Glutamatergic neuron (in vitro differentiated cells): Measurements from ENCODE around the gene PCGF3. TPM values are rescaled to one million over a fixed set of nuclear protein-coding genes. Genes with fewer than 3 reads are reported as not detected.

ENCODE experiments used
- DNase-seq: peaks from one replicate; pipeline ENCODE4 v3.0.0; 2022
- H3K27ac Mint-ChIP-seq: one replicate; pipeline ENCODE4 v1.8.0; 2020; ENCODE audit warnings: mild to moderate bottlenecking, mixed read lengths, inconsistent platforms; ENCODE audit not compliant: unreplicated experiment
- H3K27me3 Mint-ChIP-seq: one replicate; pipeline ENCODE4 v1.8.0; 2020; ENCODE audit warnings: mild to moderate bottlenecking, moderate library complexity, mixed read lengths, inconsistent platforms; ENCODE audit not compliant: unreplicated experiment
- H3K36me3 Mint-ChIP-seq: one replicate; pipeline ENCODE4 v1.8.0; 2020; ENCODE audit warnings: mild to moderate bottlenecking, mixed read lengths, inconsistent platforms; ENCODE audit not compliant: unreplicated experiment
- H3K4me1 Mint-ChIP-seq: one replicate; pipeline ENCODE4 v1.8.0; 2020; ENCODE audit warnings: mild to moderate bottlenecking, low read depth, mixed read lengths, inconsistent platforms; ENCODE audit not compliant: unreplicated experiment
- H3K4me3 Mint-ChIP-seq: one replicate; pipeline ENCODE4 v1.8.0; 2020; ENCODE audit warnings: mild to moderate bottlenecking, mixed read lengths, inconsistent platforms; ENCODE audit not compliant: unreplicated experiment
- H3K9me3 Mint-ChIP-seq: one replicate; pipeline ENCODE4 v1.8.0; 2020; ENCODE audit warnings: mild to moderate bottlenecking, moderate library complexity, mixed read lengths, inconsistent platforms; ENCODE audit not compliant: unreplicated experiment
- CTCF ChIP-seq: fragments of 200-600 bp; sonication (generic); IDR thresholded peaks from one replicate; pipeline ENCODE4 v1.5.0; 2021; ENCODE audit not compliant: partially characterized antibody, unreplicated experiment
- total RNA-seq: library from RNA; stranded (reverse); fragmentation: NEBNext Ultra II Directional; extraction: Animal tissue kit (Norgen Biotek cat#: 25700); gene quantifications from one replicate; pipeline ENCODE4 v1.2.1, GENCODE V29; 2021; ENCODE audit not compliant: unreplicated experiment

PCGF3 gene
- total RNA-seq, 1 donor from 2014 or later = 122 TPM

GRCh38 chr4:744212-744841, 38.7 kb downstream of the PCGF3 start:
- Mint-ChIP-seq H3K4me3 (no peak overlapping the region), H3K9me3 (peaks cover 15% of the 10 kb centered on the region), H3K27me3 (peaks cover 8% of the 10 kb centered on the region), H3K27ac (no peak overlapping the region), H3K4me1 (no peaks in the 10 kb centered on the region), H3K36me3 (peaks cover 5% of the 10 kb centered on the region)
- DNase-seq = no peak
- TF ChIP-seq CTCF = no peak

GRCh38 chr4:747546-748170, 42.0 kb downstream of the PCGF3 start:
- Mint-ChIP-seq H3K27me3 (peaks cover 8% of the 10 kb centered on the region), H3K4me3 (no peak overlapping the region), H3K9me3 (peaks cover 19% of the 10 kb centered on the region), H3K27ac (peak overlapping the region; percentile 36), H3K36me3 (peaks cover 5% of the 10 kb centered on the region), H3K4me1 (peaks cover 11% of the 10 kb centered on the region)
- no peak for TF ChIP-seq CTCF
- DNase-seq = no peak

- peaks cover 21% of the 10 kb centered on the region for H3K9me3 Mint-ChIP-seq
- H3K4me3 Mint-ChIP-seq = no peak overlapping the region
- peaks cover 8% of the 10 kb centered on the region for H3K27me3 Mint-ChIP-seq
- H3K27ac Mint-ChIP-seq = peak overlapping the region; percentile 48
- peaks cover 5% of the 10 kb centered on the region for H3K36me3 Mint-ChIP-seq
- DNase-seq = no peak
- no peak for TF ChIP-seq CTCF
- H3K4me1 Mint-ChIP-seq = peaks cover 11% of the 10 kb centered on the region
Observed at GRCh38 chr4:748461-748860, 42.8 kb downstream of the PCGF3 start.

GRCh38 chr4:749698-750666, 44.4 kb downstream of the PCGF3 start:
- H3K4me1 Mint-ChIP-seq = peaks cover 18% of the 10 kb centered on the region
- TF ChIP-seq CTCF = no peak
- peaks cover 21% of the 10 kb centered on the region for H3K9me3 Mint-ChIP-seq
- no peak for DNase-seq
- H3K27ac Mint-ChIP-seq = peak overlapping the region; percentile 2
- H3K4me3 Mint-ChIP-seq = no peak overlapping the region
- peaks cover 7% of the 10 kb centered on the region for H3K27me3 Mint-ChIP-seq
- H3K36me3 Mint-ChIP-seq = peaks cover 5% of the 10 kb centered on the region
